ENCODE data around the gene MAGEF1.

- TF ChIP-seq, protein P1, sequence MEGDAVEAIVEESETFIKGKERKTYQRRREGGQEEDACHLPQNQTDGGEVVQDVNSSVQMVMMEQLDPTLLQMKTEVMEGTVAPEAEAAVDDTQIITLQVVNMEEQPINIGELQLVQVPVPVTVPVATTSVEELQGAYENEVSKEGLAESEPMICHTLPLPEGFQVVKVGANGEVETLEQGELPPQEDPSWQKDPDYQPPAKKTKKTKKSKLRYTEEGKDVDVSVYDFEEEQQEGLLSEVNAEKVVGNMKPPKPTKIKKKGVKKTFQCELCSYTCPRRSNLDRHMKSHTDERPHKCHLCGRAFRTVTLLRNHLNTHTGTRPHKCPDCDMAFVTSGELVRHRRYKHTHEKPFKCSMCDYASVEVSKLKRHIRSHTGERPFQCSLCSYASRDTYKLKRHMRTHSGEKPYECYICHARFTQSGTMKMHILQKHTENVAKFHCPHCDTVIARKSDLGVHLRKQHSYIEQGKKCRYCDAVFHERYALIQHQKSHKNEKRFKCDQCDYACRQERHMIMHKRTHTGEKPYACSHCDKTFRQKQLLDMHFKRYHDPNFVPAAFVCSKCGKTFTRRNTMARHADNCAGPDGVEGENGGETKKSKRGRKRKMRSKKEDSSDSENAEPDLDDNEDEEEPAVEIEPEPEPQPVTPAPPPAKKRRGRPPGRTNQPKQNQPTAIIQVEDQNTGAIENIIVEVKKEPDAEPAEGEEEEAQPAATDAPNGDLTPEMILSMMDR (IDR thresholded peaks at IDR 0.05; ENCODE audit: low read length), result no peak
- no peak for TF ChIP-seq EZH2 (IDR thresholded peaks at IDR 0.05; ENCODE audit: borderline replicate concordance, low read length)
Measured at GRCh38 chr3:184724699-184725098, 12.8 kb upstream of the MAGEF1 start.

All from OCI-LY1 (cell line).